HG02798 (cell line): Measurements from ENCODE around the gene FOXP1.

Experiments used
- ATAC-seq: cut with Tn5 transposase; IDR thresholded peaks from one replicate; pipeline ENCODE4 v1.9.1; 2021; ENCODE audit warnings: mild to moderate bottlenecking; ENCODE audit not compliant: unreplicated experiment, poor library complexity

FOXP1 gene

GRCh38 chr3:71078723-71079525 lies 504.6 kb downstream of the FOXP1 start:
- ATAC-seq, result no peak

DNA sequence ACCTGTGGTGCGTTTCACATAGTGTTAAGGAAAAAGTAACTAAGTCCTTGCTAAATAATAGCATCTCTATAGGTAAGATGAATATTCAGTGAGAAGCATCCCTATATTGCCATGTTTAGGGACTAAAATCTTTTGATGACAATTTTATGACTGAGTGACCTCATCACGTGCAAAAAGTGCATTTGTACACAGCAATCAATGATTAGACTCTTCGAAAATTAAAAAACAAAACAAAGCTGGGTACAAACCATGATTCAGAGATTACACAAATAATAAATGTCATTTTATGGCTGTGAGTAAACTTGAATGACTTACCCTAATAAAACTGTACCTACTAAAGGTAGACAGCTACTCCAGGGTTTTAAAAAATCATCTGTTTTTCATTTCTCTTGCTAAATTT lies 505.3 kb downstream of the FOXP1 start:
- ATAC-seq, result no peak

GRCh38 chr3:71077070-71077469 lies 506.5 kb downstream of the FOXP1 start:
- ATAC-seq, result no peak

- ATAC-seq, result no peak
Observed at GRCh38 chr3:71076361-71077002, 507.0 kb downstream of the FOXP1 start.

GRCh38 chr3:71075494-71075893 lies 508.0 kb downstream of the FOXP1 start:
- ATAC-seq, result no peak

- ATAC-seq, result no peak
Observed at GRCh38 chr3:71074423-71074822, 509.1 kb downstream of the FOXP1 start.

DNA sequence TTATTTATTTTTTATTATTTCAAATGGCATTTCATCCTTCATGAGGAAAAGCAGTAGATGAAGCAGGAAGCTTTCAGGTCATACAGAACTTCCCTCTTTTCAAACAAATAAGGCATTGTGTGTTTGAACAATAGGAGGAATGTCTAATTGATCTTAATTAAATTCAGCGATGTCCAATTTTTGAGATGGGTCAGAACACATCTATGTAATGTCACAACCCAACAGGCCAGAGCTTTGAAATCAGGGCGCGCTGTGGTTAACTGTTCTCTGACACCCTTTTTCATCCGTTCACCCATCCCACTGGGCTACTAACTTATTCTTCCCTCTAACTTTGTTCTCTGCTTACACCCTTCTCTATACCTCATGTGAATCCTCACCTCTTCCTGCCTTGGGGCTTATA lies 510.5 kb downstream of the FOXP1 start:
- ATAC-seq, result no peak

- no peak for ATAC-seq
Observed at GRCh38 chr3:71072287-71072686, 511.2 kb downstream of the FOXP1 start.

DNA sequence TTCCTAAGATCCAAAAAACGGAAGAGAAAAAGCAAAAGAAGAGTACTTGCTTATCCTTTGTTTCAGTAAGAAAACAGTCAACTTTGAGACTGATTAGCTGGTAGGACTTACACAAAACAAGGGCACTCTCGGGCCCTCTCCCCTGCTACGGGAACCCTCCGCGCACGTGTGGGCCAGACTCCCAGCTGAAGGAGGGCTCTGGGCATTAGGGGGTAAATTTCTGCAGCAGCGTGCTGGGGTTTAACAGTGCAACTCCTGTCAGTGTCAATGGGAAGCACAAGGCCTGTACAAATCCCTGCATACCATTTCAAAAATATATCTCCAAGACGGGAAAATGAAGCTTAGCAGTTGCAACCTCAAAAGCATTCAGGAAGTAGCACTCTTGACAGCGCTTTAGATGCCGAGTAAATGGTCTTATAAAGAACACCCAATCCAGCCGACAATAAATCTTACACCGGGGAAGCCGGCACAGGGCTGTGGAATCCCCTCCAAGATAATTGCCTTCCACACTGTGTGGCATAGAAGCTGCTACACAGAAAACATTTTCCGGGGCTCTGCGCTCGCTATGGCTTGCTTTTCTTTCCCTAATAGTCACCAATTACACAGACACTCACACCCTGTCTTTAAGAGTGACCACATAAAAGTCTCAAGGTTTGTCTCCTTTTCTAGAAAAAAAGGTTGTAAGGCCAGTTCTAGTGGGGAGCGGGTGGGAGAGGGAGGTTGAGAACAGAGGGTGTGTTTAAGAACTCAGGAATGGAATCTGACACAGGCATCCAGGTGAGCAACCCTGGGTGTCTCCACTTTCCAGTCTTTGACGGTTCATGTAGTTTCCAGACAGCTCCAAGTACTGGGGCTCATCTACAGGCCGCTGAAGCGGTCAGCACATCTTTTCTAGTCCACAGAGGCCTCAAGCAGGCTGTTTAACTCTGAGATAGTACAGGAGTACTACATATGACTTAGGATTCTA lies 512.7 kb downstream of the FOXP1 start:
- no peak for ATAC-seq

DNA sequence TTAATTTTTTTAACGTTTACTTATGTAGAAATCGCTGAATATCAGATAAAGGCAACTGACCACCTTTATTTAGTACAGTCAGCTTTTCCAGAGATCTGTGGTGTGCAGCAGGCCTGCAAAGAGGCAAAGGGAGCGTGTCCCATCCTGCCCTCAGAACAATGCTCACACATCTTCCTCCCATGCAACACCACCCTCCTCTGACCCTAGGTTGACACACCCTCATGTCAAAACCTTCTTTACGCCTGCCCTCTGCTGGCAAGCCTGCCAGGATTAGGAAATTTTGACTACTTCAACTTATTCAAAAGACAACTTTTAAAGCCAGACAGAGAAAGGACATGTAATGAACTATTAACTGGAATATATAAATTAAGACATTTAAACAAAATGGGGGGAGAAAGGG lies 513.7 kb downstream of the FOXP1 start:
- peak; percentile 54 for ATAC-seq

DNA sequence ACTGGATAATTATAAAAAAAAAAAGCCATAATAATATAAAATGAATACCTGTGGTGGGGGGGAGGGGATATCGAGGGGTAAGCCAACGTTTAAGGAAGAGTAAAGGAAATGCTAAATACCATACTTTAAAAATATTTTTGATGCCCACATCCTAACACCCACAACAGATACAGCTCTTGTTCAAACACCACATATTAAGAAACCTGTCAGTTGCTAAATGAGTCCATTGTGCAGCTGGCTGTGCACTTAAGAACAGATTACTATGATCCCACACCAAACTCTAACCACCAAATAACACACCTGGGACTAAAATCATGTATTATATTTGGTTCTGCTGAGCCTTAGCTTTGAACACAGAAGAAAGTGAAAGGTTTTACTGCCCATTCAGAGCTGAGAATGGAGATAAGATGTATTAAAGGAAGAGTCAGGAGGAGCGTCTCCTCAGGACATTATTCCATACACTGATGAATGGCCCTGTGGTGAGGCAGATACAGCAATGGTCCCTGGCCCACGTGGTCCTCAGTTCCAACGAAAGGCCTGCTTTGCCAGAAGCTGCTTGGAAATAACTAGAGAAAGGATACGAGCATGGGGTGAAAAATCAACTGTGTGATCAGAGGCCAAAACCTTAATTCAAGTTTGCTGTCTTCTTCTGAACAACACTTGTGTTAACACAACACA lies 515.4 kb downstream of the FOXP1 start:
- peak; percentile 29 for ATAC-seq

GRCh38 chr3:71066849-71067261 lies 516.7 kb downstream of the FOXP1 start:
- ATAC-seq, result no peak

GRCh38 chr3:71066356-71066755 lies 517.2 kb downstream of the FOXP1 start:
- no peak for ATAC-seq

DNA sequence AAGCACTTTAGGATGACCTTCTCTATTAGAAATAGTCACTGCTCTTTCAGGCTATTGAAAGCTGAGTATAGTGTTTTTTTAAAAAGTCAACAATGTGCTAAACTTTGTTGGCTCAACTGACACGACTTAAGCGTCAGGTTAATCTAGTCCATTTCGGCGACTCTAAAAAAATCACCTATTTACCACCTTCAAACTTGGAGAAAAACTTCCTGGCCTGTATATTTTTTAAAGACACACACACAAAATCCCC lies 517.8 kb downstream of the FOXP1 start:
- ATAC-seq, result no peak

GRCh38 chr3:71064956-71065763 lies 518.4 kb downstream of the FOXP1 start:
- ATAC-seq, result peak; percentile 26

DNA sequence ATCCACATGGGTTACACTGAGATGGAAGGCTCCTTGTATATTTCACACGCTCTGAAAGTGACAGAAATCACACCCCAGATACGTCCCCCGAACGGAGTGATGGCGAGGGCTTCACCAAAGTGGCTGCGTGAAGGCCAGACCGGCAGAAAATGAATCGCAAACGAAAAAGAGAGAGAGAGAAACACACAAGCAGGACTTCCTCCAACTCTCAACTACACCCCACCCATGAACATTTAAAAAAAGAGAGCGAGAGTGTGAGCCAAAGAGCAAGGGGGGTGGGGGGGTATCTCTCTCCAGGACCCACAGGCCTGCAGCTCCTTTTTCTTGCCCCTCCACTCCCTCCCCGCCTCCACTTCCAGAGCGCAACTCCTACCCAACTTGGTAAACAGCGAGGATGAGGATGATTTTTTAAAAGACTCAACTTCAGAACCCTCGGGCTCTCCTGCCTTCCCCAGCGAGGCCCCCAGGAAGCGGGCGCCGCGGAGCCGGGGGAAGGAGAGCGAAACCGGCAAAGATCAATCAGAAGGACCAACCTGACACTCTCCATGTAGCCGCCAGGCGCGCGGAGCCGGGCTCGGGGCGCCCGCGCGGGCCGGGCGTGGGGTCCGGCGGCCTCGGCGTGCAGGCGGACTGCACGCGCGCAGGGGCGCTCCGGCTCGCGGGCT lies 519.1 kb downstream of the FOXP1 start:
- peak; percentile 27 for ATAC-seq

- ATAC-seq, result no peak
Observed at GRCh38 chr3:71063773-71064290, 519.7 kb downstream of the FOXP1 start.

DNA sequence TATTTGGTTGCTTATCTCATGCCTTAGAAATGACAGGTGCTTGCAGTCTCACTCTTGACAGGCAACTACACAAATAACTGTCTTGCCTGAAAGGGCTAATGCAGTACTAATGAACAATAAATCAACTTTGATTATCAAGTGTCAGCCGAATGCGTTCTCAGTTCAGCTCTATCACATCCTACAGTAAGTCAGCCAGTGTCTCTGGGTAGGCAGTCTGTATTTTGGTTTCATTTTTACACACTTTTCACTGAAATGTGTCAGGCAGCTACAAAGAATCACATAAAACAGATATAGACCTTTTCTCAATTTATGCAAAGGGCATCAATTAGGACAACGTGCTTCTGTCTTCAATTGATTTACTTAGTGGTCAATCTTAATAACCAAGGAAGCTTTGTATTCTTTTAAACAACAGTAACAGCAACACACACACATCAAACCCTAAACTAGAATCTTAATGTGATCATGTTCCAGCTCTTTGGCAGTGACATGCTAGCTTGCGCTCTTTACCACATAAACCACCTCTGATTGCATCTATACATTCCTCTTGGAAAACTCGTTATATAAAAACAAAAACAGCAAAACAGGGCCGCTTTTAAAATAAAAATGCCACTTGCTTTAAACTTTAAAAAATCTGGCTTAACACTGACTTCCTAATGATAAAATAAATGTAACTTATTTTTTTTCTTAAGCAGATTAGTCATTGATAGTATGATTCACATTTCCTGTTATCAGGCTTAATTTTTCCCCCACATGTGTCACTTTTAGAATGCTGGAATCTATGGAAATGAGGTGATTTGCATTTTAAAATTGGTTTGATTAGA lies 520.4 kb downstream of the FOXP1 start:
- ATAC-seq, result peak; percentile 53
